Measurements from ENCODE around the gene OR4P4.

Gene OR4P4

DNA sequence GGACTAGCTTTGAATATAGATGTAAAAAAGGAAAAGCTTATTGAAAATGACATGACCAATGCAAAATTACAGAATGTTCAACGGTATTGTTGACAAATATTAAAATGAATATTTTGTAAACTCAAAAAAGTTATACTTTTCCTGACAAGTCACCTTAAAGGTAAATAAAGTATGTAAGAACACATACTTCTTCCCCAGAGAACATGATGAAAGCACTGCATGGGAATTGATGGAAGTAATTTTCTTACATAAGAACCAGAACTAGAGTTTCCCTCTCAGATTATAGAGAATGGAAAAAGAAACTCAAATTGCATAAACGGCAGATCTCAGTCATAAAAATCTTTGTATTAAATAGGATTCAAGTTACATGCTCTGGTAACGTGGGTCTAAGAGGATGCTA, at the start of gene OR4P4:
Gene OR4P4 (plus strand): TSS at position 301 of the 400 bp plus-strand sequence.
- H3K36me3 ChIP-seq (ENCODE audit: control insufficient read depth, insufficient read depth, low read length): no peaks in the 10 kb centered on the region
- H3K27me3 ChIP-seq (ENCODE audit: control insufficient read depth, insufficient read depth, low read length): no peaks in the 10 kb centered on the region
- H3K9ac ChIP-seq (ENCODE audit: low read length): no peak within 1 kb of the TSS
- H3K9me3 ChIP-seq (ENCODE audit: control insufficient read depth, low read length): no peaks in the 10 kb centered on the region
- H3K4me1 ChIP-seq (ENCODE audit: control insufficient read depth, insufficient read depth, low read length): no peaks in the 10 kb centered on the region
- H3K4me3 ChIP-seq (ENCODE audit: low read length): no peak within 1 kb of the TSS

DNA sequence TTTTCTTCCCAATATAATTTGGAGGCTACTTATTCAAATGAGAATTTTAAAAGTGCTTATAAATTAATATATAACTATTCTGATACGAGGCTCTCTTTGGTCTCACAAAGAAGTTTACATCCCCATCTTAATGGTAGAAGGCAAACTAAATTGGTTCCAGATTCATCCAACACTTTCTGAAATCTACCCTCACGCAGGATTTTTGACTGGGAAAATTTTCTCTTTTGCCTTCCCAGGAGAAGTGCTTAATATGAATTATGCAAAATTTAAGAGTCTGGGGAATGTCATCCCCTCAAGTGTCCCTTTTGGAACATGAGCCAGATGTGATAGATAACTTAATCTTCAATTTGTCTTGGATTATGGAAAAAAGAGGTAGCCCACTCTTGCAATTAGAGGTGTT, 27.4 kb upstream of the OR4P4 start, which contains the start of gene OR4C11:
Gene OR4C11 (minus strand): TSS at position 101 of the 400 bp plus-strand sequence. CDS start 3,272 bp downstream, outside the sequence.
- Histone ChIP-seq H3K4me3 (ENCODE audit: low read length) (no peak within 1 kb of the TSS), H3K9ac (ENCODE audit: low read length) (no peak within 1 kb of the TSS), H3K36me3 (ENCODE audit: control insufficient read depth, insufficient read depth, low read length) (no peaks in the 10 kb centered on the region), H3K4me1 (ENCODE audit: control insufficient read depth, insufficient read depth, low read length) (no peaks in the 10 kb centered on the region), H3K27me3 (ENCODE audit: control insufficient read depth, insufficient read depth, low read length) (no peaks in the 10 kb centered on the region), H3K9me3 (ENCODE audit: control insufficient read depth, low read length) (no peaks in the 10 kb centered on the region)

GRCh38 chr11:55624531-55624930, 10.4 kb upstream of the OR4P4 start:
- Histone ChIP-seq H3K4me3 (ENCODE audit: low read length) (no peak overlapping the region), H3K9me3 (ENCODE audit: control insufficient read depth, low read length) (no peaks in the 10 kb centered on the region)

GRCh38 chr11:55648027-55648426, 13.1 kb downstream of the OR4P4 start, which contains the start of gene OR4S2:
TSS of gene OR4S2 (plus strand) at chr11:55648327. CDS start at chr11:55650904, 2,577 bp downstream.
- no peaks in the 10 kb centered on the region for H3K9me3 ChIP-seq (ENCODE audit: control insufficient read depth, low read length)
- H3K27me3 ChIP-seq (ENCODE audit: control insufficient read depth, insufficient read depth, low read length): no peaks in the 10 kb centered on the region
- no peak within 1 kb of the TSS for H3K9ac ChIP-seq (ENCODE audit: low read length)
- H3K36me3 ChIP-seq (ENCODE audit: control insufficient read depth, insufficient read depth, low read length): no peaks in the 10 kb centered on the region
- H3K4me1 ChIP-seq (ENCODE audit: control insufficient read depth, insufficient read depth, low read length): no peaks in the 10 kb centered on the region
- H3K4me3 ChIP-seq (ENCODE audit: low read length): no peak within 1 kb of the TSS

More at GRCh38 chr11:55624531-55624930, 10.4 kb upstream of the OR4P4 start:
- no peaks in the 10 kb centered on the region for H3K4me1 ChIP-seq (ENCODE audit: control insufficient read depth, insufficient read depth, low read length)
- H3K36me3 ChIP-seq (ENCODE audit: control insufficient read depth, insufficient read depth, low read length): no peaks in the 10 kb centered on the region
- H3K9ac ChIP-seq (ENCODE audit: low read length): no peak overlapping the region
- H3K27me3 ChIP-seq (ENCODE audit: control insufficient read depth, insufficient read depth, low read length): no peaks in the 10 kb centered on the region

GRCh38 chr11:55652560-55652959, 17.6 kb downstream of the OR4P4 start:
- H3K9ac ChIP-seq (ENCODE audit: low read length): no peak overlapping the region
- no peaks in the 10 kb centered on the region for H3K27me3 ChIP-seq (ENCODE audit: control insufficient read depth, insufficient read depth, low read length)
- no peaks in the 10 kb centered on the region for H3K4me1 ChIP-seq (ENCODE audit: control insufficient read depth, insufficient read depth, low read length)
- no peak overlapping the region for H3K4me3 ChIP-seq (ENCODE audit: low read length)
- no peaks in the 10 kb centered on the region for H3K36me3 ChIP-seq (ENCODE audit: control insufficient read depth, insufficient read depth, low read length)
- H3K9me3 ChIP-seq (ENCODE audit: control insufficient read depth, low read length): no peaks in the 10 kb centered on the region

DNA sequence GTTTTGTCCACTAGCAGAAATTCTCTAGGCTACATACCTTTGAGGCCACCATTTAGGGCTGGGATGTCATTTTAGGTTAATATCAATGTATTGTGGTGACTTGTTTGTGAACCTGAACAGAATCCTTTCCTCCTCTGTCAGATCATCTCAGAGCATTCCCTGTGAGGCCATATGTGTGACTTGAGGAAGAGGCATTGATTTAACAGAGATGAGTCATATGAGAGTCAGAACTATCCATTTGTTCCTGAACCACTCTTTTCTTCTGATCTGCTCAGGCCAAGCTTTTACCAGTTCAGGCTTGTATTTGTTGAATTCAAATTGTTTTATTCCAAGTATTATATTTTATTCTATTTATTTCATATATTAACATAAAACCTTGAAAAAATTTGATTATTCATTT, 20.2 kb downstream of the OR4P4 start:
- Histone ChIP-seq H3K9ac (ENCODE audit: low read length) (no peak overlapping the region), H3K4me1 (ENCODE audit: control insufficient read depth, insufficient read depth, low read length) (no peaks in the 10 kb centered on the region), H3K36me3 (ENCODE audit: control insufficient read depth, insufficient read depth, low read length) (no peaks in the 10 kb centered on the region), H3K4me3 (ENCODE audit: low read length) (no peak overlapping the region), H3K9me3 (ENCODE audit: control insufficient read depth, low read length) (no peaks in the 10 kb centered on the region), H3K27me3 (ENCODE audit: control insufficient read depth, insufficient read depth, low read length) (no peaks in the 10 kb centered on the region)

DNA sequence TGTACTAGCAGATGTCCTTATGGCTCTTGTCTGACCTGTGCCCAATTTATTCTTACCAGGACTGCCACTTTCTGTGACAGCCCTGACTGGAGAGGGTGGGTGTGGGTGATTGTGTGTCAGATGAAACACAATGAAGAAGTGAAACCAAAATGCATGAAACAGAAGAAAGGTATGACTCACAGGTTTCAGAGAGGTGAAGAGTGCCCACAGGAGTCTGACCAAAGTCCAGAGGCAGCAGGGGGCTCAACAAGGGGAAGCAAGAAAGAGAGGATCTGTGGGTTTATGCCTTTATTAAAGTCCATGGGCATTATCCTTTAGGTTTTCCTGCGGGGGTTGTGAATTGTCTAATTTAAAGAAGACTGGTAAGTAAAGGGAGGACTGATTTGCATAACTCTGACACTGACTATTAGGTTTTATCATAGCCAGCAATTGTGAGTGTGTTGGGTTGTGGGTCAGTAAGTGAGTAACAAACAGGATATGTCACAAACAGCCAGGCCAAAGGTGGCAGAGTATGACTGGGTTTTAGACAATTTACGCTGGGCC, 23.2 kb downstream of the OR4P4 start:
- Histone ChIP-seq H3K4me1 (ENCODE audit: control insufficient read depth, insufficient read depth, low read length) (no peaks in the 10 kb centered on the region), H3K36me3 (ENCODE audit: control insufficient read depth, insufficient read depth, low read length) (no peaks in the 10 kb centered on the region), H3K9ac (ENCODE audit: low read length) (no peak overlapping the region), H3K4me3 (ENCODE audit: low read length) (no peak overlapping the region), H3K27me3 (ENCODE audit: control insufficient read depth, insufficient read depth, low read length) (no peaks in the 10 kb centered on the region), H3K9me3 (ENCODE audit: control insufficient read depth, low read length) (no peaks in the 10 kb centered on the region)

DNA sequence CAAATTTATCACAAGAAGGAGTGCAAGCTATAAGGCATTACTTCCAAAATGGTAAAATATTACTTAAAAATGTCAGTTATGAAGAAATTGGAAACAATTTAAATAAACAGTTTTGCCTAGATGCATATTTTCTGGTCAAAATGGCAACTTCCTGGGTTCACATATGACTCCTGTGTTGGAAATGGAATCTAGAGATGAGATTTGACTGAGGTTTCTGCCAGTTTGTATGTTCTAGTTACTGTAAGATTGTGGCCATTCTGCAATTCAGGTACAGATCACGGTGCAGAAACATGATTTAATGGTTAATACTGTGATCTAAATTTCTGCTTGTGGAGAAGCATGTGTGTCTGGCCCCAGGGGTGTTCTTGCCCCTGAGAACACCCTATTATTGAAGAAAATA, 23.7 kb downstream of the OR4P4 start:
- H3K27me3 ChIP-seq (ENCODE audit: control insufficient read depth, insufficient read depth, low read length): no peaks in the 10 kb centered on the region
- no peak overlapping the region for H3K9ac ChIP-seq (ENCODE audit: low read length)
- no peaks in the 10 kb centered on the region for H3K4me1 ChIP-seq (ENCODE audit: control insufficient read depth, insufficient read depth, low read length)
- H3K4me3 ChIP-seq (ENCODE audit: low read length): no peak overlapping the region
- H3K9me3 ChIP-seq (ENCODE audit: control insufficient read depth, low read length): no peaks in the 10 kb centered on the region
- no peaks in the 10 kb centered on the region for H3K36me3 ChIP-seq (ENCODE audit: control insufficient read depth, insufficient read depth, low read length)

DNA sequence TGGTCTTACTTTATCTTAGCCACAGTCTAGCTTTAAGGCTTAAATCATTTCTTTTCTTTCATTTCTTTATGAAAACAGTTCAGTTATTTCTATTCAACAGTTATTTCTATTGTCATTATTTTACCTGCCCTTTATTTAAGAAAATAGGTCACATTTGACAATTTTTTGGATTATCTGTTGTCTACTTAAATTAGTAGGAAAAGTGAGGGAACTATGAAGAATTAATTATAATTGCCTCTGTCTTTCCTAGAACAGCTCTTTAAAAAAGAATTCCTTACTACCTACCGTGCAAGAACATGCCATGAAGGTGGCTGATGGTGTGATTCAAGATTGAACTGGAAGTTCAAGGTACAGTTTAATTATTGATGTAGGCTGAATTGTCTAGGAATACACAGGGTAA, 27.0 kb downstream of the OR4P4 start, which contains the start of gene OR4C6:
Gene OR4C6 (plus strand): TSS at position 301 of the 400 bp plus-strand sequence. CDS start 2,966 bp downstream, outside the sequence.
- H3K9me3 ChIP-seq (ENCODE audit: control insufficient read depth, low read length): no peaks in the 10 kb centered on the region
- no peak within 1 kb of the TSS for H3K9ac ChIP-seq (ENCODE audit: low read length)
- no peaks in the 10 kb centered on the region for H3K27me3 ChIP-seq (ENCODE audit: control insufficient read depth, insufficient read depth, low read length)
- H3K4me1 ChIP-seq (ENCODE audit: control insufficient read depth, insufficient read depth, low read length): no peaks in the 10 kb centered on the region
- H3K36me3 ChIP-seq (ENCODE audit: control insufficient read depth, insufficient read depth, low read length): no peaks in the 10 kb centered on the region
- no peak within 1 kb of the TSS for H3K4me3 ChIP-seq (ENCODE audit: low read length)

- Histone ChIP-seq H3K4me3 (ENCODE audit: low read length) (no peak overlapping the region), H3K36me3 (ENCODE audit: control insufficient read depth, insufficient read depth, low read length) (no peaks in the 10 kb centered on the region), H3K4me1 (ENCODE audit: control insufficient read depth, insufficient read depth, low read length) (no peaks in the 10 kb centered on the region), H3K9me3 (ENCODE audit: control insufficient read depth, low read length) (no peaks in the 10 kb centered on the region), H3K9ac (ENCODE audit: low read length) (no peak overlapping the region), H3K27me3 (ENCODE audit: control insufficient read depth, insufficient read depth, low read length) (no peaks in the 10 kb centered on the region)
Observed at GRCh38 chr11:55669376-55669775, 34.5 kb downstream of the OR4P4 start.

DNA sequence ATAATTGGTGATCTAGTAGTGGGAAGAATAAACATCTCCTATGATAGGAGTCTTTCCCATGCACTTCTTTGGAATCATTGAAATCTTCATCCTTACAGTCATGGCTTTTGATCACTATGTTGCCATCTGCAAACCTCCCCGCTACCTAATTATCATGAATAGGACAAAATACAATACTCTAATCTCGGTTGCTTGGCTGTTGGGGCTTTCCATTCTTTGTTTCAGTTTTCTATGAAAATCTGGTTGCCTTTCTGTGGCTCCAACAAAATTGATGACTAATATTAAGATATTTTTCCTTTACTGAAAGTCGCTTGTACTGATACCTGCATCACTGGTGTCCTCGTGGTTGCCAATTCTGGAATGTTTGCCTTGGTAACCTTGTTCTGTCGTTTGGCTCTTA, 38.9 kb downstream of the OR4P4 start:
- no peaks in the 10 kb centered on the region for H3K27me3 ChIP-seq (ENCODE audit: control insufficient read depth, insufficient read depth, low read length)
- no peaks in the 10 kb centered on the region for H3K9me3 ChIP-seq (ENCODE audit: control insufficient read depth, low read length)
- H3K4me3 ChIP-seq (ENCODE audit: low read length): no peak overlapping the region
- no peaks in the 10 kb centered on the region for H3K4me1 ChIP-seq (ENCODE audit: control insufficient read depth, insufficient read depth, low read length)
- no peaks in the 10 kb centered on the region for H3K36me3 ChIP-seq (ENCODE audit: control insufficient read depth, insufficient read depth, low read length)
- no peak overlapping the region for H3K9ac ChIP-seq (ENCODE audit: low read length)
